NCI-H146 (cell line): ENCODE measurements around the gene PRDM15.

Experiments
- DNase-seq: peaks from one replicate; lab custom pipeline; 2025; lab: John Stamatoyannopoulos, UW

Gene PRDM15

GRCh38 chr21:41839387-41840000 lies 39.6 kb downstream of the PRDM15 start:
- no peak for DNase-seq

GRCh38 chr21:41837756-41838297 lies 41.3 kb downstream of the PRDM15 start:
- no peak for DNase-seq

GRCh38 chr21:41836166-41837015 lies 42.8 kb downstream of the PRDM15 start:
- DNase-seq: no peak

DNA sequence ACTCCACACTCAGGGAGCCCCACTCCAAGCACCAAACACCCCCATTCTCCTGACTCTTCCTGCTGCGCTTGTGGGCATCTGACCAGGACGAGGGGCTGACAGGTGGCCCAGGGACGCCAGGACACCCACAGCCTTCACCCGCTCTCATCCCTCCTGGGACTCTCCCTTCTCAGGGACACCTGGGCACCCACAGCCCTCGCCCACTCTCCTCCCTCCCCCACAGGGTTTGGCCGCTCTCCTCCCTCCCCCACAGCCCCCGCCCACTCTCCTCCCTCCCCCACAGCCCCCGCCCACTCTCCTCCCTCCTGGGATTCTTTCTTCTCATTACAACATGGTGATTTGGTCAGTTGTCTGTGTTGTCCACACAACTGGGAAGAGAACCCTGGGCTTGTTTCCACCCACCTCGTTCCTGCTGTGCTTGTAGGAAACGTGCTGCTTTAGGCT lies 43.4 kb downstream of the PRDM15 start:
- no peak for DNase-seq

GRCh38 chr21:41834926-41835663 lies 44.0 kb downstream of the PRDM15 start:
- DNase-seq: no peak

GRCh38 chr21:41834252-41834925 lies 44.8 kb downstream of the PRDM15 start:
- DNase-seq: no peak

DNA sequence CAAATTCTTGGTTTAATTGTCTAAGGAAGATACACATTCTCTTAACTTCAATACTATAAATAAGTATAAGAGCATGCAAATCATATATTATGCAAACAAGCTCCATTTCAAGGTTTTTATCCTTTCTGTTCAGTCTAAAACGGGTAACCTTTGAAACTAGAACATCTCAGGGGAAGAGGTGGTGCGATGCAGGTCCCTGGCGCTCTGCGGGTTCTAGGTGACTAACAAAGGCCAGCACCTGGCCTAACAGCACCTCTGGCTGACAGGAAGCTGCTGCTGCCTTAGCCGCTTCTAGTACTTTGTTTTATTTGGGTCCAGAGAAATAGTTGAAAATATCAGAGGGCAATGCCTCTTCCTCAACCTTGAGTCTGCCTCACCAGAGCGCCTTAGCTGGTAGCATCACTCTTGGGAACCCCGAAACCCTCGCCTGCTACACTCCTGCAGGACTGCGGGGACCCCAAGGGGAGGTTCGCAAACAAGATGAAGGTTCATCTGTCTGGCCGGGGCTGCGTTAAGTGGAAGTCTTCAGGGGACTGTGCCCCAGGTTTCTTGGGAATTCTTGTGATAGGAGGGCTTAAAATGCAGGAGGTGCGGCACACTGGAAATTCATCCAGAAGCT lies 45.5 kb downstream of the PRDM15 start:
- no peak for DNase-seq

DNA sequence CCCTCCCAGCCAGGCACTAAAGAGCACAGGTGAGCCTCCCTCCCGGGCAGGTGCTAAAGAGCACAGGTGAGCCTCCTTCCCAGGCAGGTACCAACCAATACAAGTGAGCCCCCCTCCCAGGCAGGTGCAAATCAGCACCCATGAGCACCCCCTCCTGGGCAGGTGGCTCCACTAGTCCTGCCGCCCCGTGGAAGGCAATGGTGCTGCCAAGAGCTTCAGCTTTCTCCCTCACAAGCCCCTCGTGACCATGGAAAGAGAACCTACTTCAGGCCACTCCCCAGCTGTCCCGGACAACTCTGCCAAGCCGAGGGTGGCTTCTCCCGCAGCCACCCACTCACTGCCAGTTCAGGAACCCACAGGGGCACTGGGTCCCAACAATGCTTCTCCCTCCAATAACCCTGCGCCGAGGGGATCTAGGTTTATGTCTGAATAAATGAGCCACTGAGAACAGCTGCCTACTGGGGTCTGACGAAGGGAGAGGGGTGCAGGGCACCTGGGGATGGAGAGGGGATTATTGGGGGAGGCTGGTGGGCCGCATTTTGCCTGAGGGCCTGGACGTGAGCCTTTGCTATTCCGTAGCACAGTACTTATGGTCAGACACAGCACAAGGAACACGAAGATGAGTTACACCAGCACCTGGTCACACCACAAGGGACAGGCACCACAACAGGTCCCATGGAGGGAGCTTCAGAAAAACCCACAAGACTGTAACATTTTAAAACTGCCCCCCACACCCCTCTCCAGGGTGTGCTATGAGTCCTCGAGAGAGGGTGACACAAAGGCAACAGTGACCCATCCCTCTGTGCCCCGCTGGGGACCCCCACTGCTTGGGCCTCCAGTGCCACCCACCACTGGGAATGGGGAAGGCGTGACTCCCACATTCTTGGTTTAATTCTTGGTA lies 46.3 kb downstream of the PRDM15 start:
- DNase-seq: peak; percentile 60

DNA sequence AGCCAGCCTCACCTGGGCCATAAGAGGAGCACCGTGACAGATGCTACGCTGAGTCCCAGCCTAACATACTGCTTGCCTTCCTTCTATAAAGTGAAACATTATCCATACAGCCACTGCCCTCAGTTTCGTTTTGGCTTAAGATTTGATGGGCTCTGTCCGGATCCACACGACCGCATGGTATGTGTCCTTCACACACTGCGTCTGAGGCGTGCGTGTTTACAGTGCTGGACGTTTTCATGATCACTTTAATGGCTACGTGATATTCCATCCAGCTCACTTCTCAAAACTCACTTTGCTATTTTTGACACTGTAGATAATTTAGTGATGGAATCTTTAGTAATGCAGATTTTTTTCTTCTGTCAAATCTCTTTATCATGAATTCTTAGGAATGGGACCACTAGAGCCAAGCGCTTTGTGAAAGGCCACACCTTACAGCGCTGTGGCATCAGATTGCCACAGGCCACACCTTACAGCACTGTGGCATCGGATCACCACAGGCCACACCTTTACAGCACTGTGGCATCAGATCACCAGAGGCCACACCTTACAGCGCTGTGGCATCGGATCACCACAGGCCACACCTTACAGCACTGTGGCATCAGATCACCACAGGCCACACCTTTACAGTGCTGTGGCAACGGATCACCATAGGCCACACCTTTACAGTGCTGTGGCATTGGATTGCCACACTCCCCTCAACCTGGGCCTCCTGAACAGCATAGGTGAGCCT lies 47.1 kb downstream of the PRDM15 start:
- no peak for DNase-seq

DNA sequence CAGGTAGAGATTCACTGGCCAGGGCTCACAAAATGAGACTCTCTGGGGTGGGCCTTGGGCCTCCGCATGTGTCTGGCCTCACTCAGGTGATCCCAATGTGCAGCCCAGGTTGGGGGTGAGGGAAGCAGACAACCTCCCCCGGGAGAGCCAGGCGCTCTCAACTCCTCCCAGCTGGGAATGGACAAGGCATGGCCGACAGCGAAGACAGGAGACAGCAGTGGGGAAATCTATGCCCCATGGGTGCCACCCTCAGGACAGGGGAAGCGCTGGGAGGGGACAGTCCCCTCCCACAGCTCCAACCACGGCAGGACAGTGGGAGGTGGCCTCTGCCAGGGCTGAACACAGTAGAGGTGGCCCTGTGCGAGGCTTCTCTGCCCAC lies 47.7 kb downstream of the PRDM15 start:
- no peak for DNase-seq

- no peak for DNase-seq
Measured at GRCh38 chr21:41830764-41831452, 48.2 kb downstream of the PRDM15 start.

GRCh38 chr21:41830145-41830707 lies 48.9 kb downstream of the PRDM15 start:
- DNase-seq: no peak

- DNase-seq: no peak
Measured at GRCh38 chr21:41828884-41829360, 50.2 kb downstream of the PRDM15 start.

DNA sequence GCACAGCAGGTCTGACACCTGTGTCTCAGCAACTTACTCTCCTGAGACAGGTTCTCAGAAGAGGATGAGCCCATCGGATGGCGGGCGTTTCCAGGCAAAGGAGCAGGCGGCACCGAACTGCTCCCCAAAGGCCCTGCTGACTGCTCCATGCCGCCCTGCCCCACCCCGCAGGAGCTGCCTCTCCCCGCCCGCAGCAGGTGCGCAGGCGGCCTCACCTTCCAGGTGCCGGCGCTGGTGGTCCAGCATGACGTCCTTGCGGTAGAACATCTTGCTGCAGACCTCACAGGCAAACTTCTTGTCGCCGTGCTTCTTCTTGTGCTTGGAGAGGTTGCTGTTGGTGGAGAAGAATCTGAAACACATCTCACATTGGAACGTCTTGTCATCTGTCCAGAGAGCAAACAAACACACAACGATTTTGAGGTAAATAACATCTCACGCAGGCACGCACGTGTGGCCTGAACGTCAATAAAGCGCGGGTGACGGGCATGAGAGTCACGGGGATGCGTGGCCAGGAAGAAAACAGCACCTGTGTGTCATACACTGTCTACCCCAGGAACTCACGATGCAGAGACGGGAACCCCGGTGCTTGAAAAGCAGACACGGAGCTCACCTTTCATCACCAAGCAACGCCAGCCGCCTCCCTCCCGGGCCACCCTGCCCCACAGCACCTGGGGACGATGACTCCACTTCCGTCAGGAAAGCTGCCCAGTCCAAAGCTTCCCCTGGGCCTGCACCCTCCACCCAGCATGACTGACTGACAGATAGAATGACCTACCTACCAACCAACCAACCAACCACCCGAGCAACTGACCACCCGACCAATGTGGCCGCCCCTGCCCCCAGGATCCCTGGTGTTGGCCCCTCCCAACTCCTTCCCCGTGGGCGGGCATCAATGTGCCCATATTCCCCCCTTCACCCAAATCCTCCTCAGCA lies 50.9 kb downstream of the PRDM15 start:
- no peak for DNase-seq

- DNase-seq: no peak
Measured at GRCh38 chr21:41825881-41826280, 53.3 kb downstream of the PRDM15 start.

- no peak for DNase-seq
Measured at GRCh38 chr21:41825216-41825615, 53.9 kb downstream of the PRDM15 start.

DNA sequence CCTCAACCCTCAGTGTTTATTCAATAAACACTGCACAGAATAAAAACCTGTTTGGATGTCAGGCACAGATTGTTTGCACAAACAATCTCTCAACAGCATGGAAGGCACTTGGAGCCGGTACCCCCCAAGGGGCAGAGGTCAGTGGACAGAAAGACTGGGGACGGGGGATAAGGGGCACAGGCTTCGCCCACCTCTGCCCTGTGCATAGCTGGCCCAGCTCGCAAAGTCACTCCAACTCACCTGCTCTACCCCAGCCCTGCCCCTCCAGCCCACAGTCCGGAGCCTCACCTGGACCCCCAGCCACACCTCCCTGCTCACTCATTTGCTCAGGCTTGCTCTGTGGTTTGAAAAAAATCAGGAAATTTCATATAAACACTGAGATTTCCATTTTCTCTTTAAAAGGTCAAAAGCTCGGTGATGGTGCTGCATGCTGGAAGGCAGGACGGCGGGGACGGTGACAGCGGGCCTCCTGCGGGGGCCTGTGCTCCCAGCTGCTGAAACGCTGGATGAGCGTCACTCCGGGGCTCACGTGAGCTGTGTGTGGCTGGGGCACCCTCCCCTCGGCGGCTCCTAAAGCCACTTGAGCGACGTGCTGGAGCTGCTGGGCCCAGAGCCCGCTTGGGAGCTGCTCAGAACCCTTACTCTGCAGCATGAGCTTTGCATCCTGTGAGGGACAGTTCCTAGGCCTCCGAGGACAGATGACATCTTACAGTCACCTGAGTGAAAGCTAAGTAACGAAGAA lies 54.5 kb downstream of the PRDM15 start:
- DNase-seq: no peak
